ENCODE data around the gene DSC3. TPM values are rescaled to one million over a fixed set of nuclear protein-coding genes. Genes with fewer than 3 reads are reported as not detected.

The DSC3 gene
- total RNA-seq, 1 donor from 2014 or later: not detected

- Mint-ChIP-seq H3K4me1 (ENCODE audit: low read depth) (no peaks in the 10 kb centered on the region), H3K9me3 (peaks cover 18% of the 10 kb centered on the region), H3K4me3 (ENCODE audit: low read depth) (no peak overlapping the region), H3K27ac (no peak overlapping the region), H3K36me3 (ENCODE audit: low read depth) (no peaks in the 10 kb centered on the region), H3K27me3 (ENCODE audit: low read depth) (no peaks in the 10 kb centered on the region)
- DNase-seq (ENCODE audit: low spot score): no peak
- intact Hi-C loops (cut with micrococcal nuclease): no loop called here
Observed at GRCh38 chr18:30944773-30945417, 97.6 kb downstream of the DSC3 start.

- H3K27ac Mint-ChIP-seq: no peak overlapping the region
- no peaks in the 10 kb centered on the region for H3K4me1 Mint-ChIP-seq (ENCODE audit: low read depth)
- intact Hi-C loops (cut with micrococcal nuclease): no loop called here
- H3K9me3 Mint-ChIP-seq: peaks cover 28% of the 10 kb centered on the region
- no peak overlapping the region for H3K4me3 Mint-ChIP-seq (ENCODE audit: low read depth)
- no peaks in the 10 kb centered on the region for H3K27me3 Mint-ChIP-seq (ENCODE audit: low read depth)
- H3K36me3 Mint-ChIP-seq (ENCODE audit: low read depth): no peaks in the 10 kb centered on the region
- DNase-seq (ENCODE audit: low spot score): no peak
Observed at GRCh38 chr18:30940952-30941539, 101.5 kb downstream of the DSC3 start.

Other genes with a start within 250 kb of the DSC3 start
- not detected in 2 replicates for gene DSC2, start 59.7 kb upstream of the DSC3 start, total RNA-seq
- gene DSC1, start 120.1 kb upstream of the DSC3 start, total RNA-seq: not detected in 2 replicates

Data from activated T-helper 2 cell treated with anti-CD3 and anti-CD28 coated beads, Interferon-gamma antibody, Interleukin-2, Interleukin-4, amounts not matched to agents 10 μg/mL and 5 μg/mL and 100 μg/mL, durations not matched to agents 14 hours and 24 hours and 36 hours (primary cell).